Effector memory CD4-positive, alpha-beta T cell (primary cell): ENCODE data around the gene PTRHD1.
A peak's percentile ranks its signal among the peaks of the same experiment; 100 is the strongest.
"Not testable (repeated sequence)": the region's sequence is repeated elsewhere in the genome, so short reads cannot be mapped to it uniquely, and the experiment has no call there.

Experiments
- DNase-seq, 3 donors: peaks; one replicate each; pipeline ENCODE4 v3.0.0-alpha.2; 2020
- H3K27ac ChIP-seq: 2 replicates; pipeline ENCODE4 v1.7.0; 2013; ENCODE audit warnings: mild to moderate bottlenecking, low read length, moderate library complexity; ENCODE audit not compliant: insufficient read depth, poor library complexity, severe bottlenecking
- H3K27me3 ChIP-seq: replicated peaks from 2 replicates; pipeline ENCODE4 v1.7.0; 2013; ENCODE audit warnings: mild to moderate bottlenecking, low read length; ENCODE audit not compliant: insufficient read depth, control insufficient read depth, poor library complexity, severe bottlenecking
- H3K36me3 ChIP-seq: 2 replicates; pipeline ENCODE4 v1.7.0; 2013; ENCODE audit warnings: mild to moderate bottlenecking, low read length, moderate library complexity; ENCODE audit not compliant: control insufficient read depth, insufficient read depth
- H3K4me1 ChIP-seq: 2 replicates; pipeline ENCODE4 v1.7.0; 2013; ENCODE audit warnings: low read length, mild to moderate bottlenecking; ENCODE audit not compliant: control insufficient read depth, insufficient read depth, poor library complexity, severe bottlenecking
- H3K4me3 ChIP-seq: 2 replicates; pipeline ENCODE4 v1.7.0; 2013; ENCODE audit warnings: low read length, low read depth, mild to moderate bottlenecking; ENCODE audit not compliant: insufficient read depth, poor library complexity, severe bottlenecking
- H3K9me3 ChIP-seq: 2 replicates; pipeline ENCODE4 v1.7.0; 2013; ENCODE audit warnings: mild to moderate bottlenecking, low read length, moderate library complexity; ENCODE audit not compliant: control insufficient read depth

Gene PTRHD1

GRCh38 chr2:24809316-24810007 lies 16.3 kb upstream of the PTRHD1 start:
- no peak overlapping the region for H3K4me3 ChIP-seq
- no peaks in the 10 kb centered on the region for H3K36me3 ChIP-seq
- no peak overlapping the region for H3K27ac ChIP-seq
- DNase-seq, result no peak
- no peaks in the 10 kb centered on the region for H3K9me3 ChIP-seq
- H3K27me3 ChIP-seq, result no peaks in the 10 kb centered on the region
- H3K4me1 ChIP-seq, result no peaks in the 10 kb centered on the region

DNA sequence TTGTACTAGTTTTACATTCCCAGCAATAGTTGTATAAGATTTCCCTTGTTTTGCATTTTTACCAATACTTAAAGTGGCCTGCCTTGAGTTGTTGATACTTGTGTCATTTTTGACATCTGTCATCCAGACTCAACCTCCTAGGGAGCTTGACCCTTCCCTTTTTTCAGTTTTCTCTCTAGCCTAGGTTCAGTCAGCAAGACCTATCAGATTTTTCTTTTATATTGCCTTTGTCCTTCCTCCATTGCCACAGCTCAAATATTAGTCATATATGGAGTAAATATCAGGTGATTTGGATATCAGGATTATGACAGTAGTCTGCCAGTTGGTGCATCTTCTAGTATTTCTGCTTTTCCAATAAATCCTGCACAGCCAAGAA lies 13.5 kb upstream of the PTRHD1 start:
- Histone ChIP-seq H3K9me3 (no peaks in the 10 kb centered on the region), H3K36me3 (no peaks in the 10 kb centered on the region), H3K4me1 (no peaks in the 10 kb centered on the region), H3K27ac (no peak overlapping the region), H3K4me3 (no peak overlapping the region), H3K27me3 (no peaks in the 10 kb centered on the region)
- DNase-seq, result no peak

DNA sequence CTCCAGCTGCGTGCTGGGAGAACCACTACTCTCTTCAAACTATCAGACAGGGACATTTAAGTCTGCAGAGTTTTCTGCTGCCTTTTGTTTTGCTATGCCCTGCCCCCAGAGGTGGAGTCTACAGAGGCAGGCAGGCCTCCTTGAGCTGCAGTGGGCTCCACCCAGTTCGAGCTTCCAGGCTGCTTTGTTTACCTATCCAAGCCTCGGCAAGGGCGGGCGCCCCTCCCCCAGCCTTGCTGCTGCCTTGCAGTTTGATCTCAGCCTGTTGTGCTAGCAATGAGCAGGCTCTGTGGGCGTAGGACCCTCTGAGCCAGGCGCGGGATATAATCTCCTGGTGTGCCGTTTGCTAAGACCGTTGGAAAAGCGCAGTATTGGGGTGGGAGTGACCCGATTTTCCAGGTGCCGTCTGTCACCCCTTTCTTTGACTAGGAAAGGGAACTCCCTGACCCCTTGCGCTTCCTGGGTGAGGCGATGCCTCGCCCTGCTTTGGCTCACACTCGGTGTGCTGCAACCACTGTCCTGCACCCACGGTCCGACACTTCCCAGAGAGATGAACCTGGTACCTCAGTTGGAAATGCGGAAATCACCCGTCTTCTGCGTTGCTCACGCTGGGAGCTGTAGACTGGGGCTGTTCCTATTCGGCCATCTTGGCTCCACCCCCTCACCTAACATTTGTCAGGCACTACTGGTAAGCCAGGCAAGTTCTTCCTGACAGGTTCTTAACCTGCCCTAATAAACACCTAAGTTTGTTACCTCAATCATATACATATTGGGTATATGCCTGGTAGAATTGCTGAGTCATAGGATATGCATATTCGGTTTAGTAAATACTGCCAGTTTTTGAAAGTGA lies 12.8 kb upstream of the PTRHD1 start:
- H3K9me3 ChIP-seq, H3K27ac ChIP-seq, H3K27me3 ChIP-seq, DNase-seq, H3K36me3 ChIP-seq, H3K4me3 ChIP-seq, H3K4me1 ChIP-seq: not testable (repeated sequence)

- not testable (repeated sequence) for H3K27me3 ChIP-seq, DNase-seq, H3K27ac ChIP-seq, H3K9me3 ChIP-seq, H3K4me3 ChIP-seq, H3K36me3 ChIP-seq, H3K4me1 ChIP-seq
Measured at GRCh38 chr2:24800487-24800886, 7.3 kb upstream of the PTRHD1 start.

DNA sequence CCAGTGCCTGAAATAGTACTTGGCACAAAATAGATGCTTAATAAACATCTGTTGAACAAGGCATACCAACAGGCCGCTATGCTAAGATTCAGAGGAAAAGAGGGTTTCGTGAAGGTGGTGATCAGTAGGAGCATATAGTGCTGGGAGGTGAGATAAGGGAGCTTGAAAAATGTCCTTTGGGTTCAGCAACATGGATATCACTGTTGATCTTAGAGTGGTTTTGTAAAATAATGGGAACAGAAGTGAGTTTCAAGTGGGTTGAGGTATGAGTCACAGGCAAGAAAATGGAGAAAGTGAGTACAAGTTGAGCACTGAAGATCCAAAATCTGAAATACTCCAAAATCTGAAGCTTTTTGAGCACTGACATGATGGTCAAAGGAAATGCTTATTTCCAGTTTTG lies 4.5 kb upstream of the PTRHD1 start:
- H3K27me3 ChIP-seq, result no peaks in the 10 kb centered on the region
- H3K36me3 ChIP-seq, result no peaks in the 10 kb centered on the region
- no peaks in the 10 kb centered on the region for H3K9me3 ChIP-seq
- DNase-seq, result no peak
- H3K27ac ChIP-seq, result no peak overlapping the region
- peaks cover 4% of the 10 kb centered on the region for H3K4me1 ChIP-seq
- H3K4me3 ChIP-seq, result no peak overlapping the region

- Histone ChIP-seq H3K27me3 (no peaks in the 10 kb centered on the region), H3K27ac (peak overlapping the region; percentile 96)
- no peak for DNase-seq
Measured at GRCh38 chr2:24793761-24794435, 707 bp upstream of the PTRHD1 start.

DNA sequence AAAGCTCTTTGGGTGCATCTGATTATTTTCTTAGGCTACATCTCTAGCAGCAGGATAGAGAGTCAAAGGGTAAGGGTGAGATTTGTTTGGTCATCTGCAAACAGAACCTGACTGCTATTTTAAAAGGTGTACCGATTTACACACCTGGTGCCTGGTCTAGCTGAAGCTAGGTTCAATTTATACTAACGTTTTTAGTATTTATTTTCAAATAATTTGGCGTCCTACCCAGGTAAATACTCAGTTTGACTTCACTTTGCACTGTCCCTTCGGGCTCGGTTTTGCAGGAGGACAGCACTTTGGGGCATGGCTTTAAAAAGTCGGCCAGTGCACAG lies 683 bp downstream of the PTRHD1 start:
- H3K4me3 ChIP-seq, result peak overlapping the region; percentile 97
- H3K9me3 ChIP-seq, result no peaks in the 10 kb centered on the region
- H3K4me1 ChIP-seq, result peaks cover 4% of the 10 kb centered on the region
- H3K36me3 ChIP-seq, result no peaks in the 10 kb centered on the region
- no peak for DNase-seq
- H3K27me3 ChIP-seq, result no peaks in the 10 kb centered on the region
- peak overlapping the region; percentile 96 for H3K27ac ChIP-seq

More at GRCh38 chr2:24793761-24794435, 707 bp upstream of the PTRHD1 start:
- H3K4me1 ChIP-seq, result peaks cover 4% of the 10 kb centered on the region
- no peaks in the 10 kb centered on the region for H3K36me3 ChIP-seq
- no peaks in the 10 kb centered on the region for H3K9me3 ChIP-seq
- H3K4me3 ChIP-seq, result peak overlapping the region; percentile 97

GRCh38 chr2:24791452-24791851 lies 1.7 kb downstream of the PTRHD1 start:
- Histone ChIP-seq H3K27ac (no peak overlapping the region), H3K4me3 (no peak overlapping the region)

GRCh38 chr2:24788816-24789215 lies 4.4 kb downstream of the PTRHD1 start:
- H3K27me3 ChIP-seq, result no peaks in the 10 kb centered on the region
- no peak for DNase-seq
- H3K9me3 ChIP-seq, result no peaks in the 10 kb centered on the region

More at GRCh38 chr2:24791452-24791851, 1.7 kb downstream of the PTRHD1 start:
- no peak for DNase-seq
- Histone ChIP-seq H3K27me3 (no peaks in the 10 kb centered on the region), H3K9me3 (no peaks in the 10 kb centered on the region), H3K36me3 (no peaks in the 10 kb centered on the region), H3K4me1 (peaks cover 4% of the 10 kb centered on the region)

GRCh38 chr2:24787532-24787931 lies 5.7 kb downstream of the PTRHD1 start:
- H3K4me1 ChIP-seq, result no peaks in the 10 kb centered on the region
- no peaks in the 10 kb centered on the region for H3K27me3 ChIP-seq
- DNase-seq, result no peak
- H3K36me3 ChIP-seq, result no peaks in the 10 kb centered on the region
- H3K9me3 ChIP-seq, result no peaks in the 10 kb centered on the region
- H3K4me3 ChIP-seq, result no peak overlapping the region
- H3K27ac ChIP-seq, result no peak overlapping the region

More at GRCh38 chr2:24788816-24789215, 4.4 kb downstream of the PTRHD1 start:
- peaks cover 2% of the 10 kb centered on the region for H3K4me1 ChIP-seq
- no peaks in the 10 kb centered on the region for H3K36me3 ChIP-seq
- no peak overlapping the region for H3K4me3 ChIP-seq
- H3K27ac ChIP-seq, result no peak overlapping the region
